NCI-H187 treated with DMSO at 0.1 percent for 48 hours (cell line): Measurements from ENCODE around the gene DPY19L2.

ENCODE experiments used
- DNase-seq: peaks from one replicate; lab custom pipeline; 2025; lab: John Stamatoyannopoulos, UW

DPY19L2 gene

DNA sequence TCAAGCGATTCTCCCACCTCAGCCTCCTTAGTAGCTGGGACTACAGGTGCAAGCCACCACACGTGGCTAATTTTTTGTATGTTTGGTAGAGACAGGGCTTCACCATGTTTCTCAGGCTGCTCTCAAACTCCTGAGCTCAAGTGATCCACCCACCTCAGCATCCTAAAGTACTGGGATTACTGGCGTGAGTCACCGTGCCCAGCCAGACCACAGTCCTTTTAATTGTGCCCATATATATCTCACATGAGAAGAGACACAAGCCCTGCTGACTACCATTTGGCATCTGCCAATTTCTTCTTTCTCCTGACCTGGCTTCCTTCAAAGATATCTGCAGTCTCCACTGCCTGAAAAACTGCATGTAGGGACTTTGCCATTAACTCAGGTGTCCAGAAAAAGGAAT lies 142.5 kb downstream of the DPY19L2 start:
- no peak for DNase-seq

DNA sequence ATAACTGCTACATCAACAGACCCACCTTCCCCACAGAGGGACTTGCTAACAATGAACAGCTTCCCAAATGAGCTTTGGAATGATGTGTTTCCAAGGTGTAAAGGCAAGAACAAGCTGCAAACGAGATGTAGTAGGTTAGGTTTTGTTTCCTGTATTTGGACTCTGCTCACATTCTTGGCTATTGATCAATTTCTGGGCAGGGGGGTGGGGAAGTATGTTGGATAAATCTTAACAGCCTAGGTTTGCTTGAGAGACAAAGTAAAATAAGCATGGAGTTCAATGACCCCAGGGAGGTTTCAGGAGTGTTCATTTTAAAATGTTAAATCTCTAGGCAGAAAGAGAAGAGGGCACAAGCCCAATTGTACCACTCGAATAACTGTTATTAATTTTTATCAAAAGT lies 146.6 kb downstream of the DPY19L2 start:
- no peak for DNase-seq
